Activated CD4-positive, CD25-positive, alpha-beta regulatory T cell treated with anti-CD3 and anti-CD28 coated beads, Interleukin-2, amount 50 U/mL, for 24 hours (primary cell): ENCODE results near the gene CD40.

Source experiments
- ATAC-seq, 2 donors: fragments of 150-1000 bp; cut with Tn5 transposase; one replicate each; pipeline ENCODE4 v1.10.0; 2021; ENCODE audit warnings: mild to moderate bottlenecking in 1 of 2, moderate library complexity in 1 of 2

CD40 gene

DNA sequence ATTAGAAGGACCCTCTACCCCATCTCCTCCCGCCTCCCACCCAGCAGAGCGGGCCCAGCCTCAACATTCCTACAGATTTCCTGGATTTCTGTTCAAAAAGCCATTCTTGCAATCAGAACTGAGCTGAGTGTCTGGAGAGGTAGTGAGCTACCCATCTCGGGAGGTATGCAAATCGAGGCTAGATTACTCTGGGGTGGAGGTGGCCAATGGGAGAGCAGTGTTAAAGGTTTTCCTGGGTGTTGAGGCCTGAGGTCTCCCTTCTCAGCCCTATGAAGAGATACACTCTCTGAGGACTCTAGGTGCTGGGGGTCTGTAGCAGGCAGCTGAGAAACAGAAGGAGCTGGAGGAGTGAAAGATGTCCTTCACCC, 57.0 kb downstream of the CD40 start:
- ATAC-seq = no peak

DNA sequence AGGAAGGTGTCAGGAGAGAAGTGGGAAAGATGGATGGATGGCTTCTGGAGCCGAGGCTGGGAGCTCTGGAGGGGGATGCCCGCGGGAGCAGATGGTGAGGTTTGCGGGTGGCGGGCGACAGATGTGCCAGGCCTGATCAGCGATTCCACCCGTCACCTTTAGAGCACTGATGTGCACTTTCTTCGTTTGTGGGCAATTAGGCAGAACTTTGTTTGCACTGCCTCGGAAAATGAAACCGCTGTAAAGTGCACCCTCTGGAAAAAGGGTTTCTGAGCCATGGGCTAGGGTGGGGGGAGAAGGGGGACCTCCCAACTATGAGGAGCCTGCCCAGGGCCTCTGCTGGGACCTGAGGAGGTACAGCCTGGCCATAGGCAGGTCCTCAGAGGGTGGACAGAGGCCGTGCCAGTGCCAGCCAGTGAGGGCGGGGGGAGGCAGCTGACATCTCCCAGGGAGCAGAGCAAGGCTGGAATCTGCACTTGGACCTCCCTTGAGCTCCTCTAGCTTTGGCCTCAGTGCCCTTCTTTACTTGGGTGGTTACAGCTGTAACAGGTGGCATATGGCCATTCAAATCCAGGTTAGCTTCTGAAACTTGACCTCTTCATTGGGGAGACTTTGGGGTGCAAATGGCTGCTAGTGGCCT, 58.7 kb downstream of the CD40 start:
- ATAC-seq = no peak

DNA sequence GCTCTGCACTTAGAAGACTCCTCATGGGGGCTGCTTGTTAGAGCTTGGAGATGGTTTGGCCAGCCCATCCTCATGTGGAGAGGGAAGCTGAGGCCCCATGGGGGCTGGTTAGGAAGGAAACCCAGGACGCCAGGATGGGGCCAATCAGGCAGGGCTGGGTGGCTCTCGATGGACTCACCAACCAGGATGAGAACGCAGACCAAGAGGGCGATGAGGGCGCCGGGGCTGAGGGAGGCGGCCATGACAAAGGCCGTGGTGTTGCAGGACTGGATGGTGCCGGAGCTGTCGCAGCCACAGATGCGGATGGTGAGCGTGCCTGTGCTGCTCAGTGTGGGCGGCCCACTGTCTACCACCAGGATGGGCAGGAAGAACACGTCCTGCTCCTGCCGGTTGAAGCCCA, 59.7 kb downstream of the CD40 start:
- no peak for ATAC-seq

DNA sequence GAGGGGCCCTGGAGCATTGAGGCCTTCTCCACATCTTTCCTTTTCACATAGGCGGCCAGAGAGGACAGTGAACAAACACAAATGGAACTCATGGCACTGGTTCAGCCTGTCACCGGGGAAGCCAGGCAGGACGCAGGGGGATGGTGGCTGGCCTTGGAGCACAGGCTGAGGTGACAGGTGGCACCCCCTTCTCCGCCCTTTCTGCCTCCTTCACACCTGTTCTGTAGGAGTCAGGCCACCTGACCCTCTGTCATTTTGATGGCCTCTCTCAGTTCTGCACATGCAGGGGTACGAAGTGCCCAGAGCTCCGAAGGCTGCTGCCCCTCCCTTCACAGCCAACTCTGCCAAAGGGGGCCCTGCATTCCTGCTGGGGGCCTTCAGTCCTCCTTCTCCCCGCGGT, 60.8 kb downstream of the CD40 start:
- ATAC-seq = no peak
